ENCODE data around the gene LEFTY1.
"Not testable (repeated sequence)": the region's sequence is repeated elsewhere in the genome, so short reads cannot be mapped to it uniquely, and the experiment has no call there.

Gene LEFTY1

GRCh38 chr1:225888289-225888897 lies 553 bp downstream of the LEFTY1 start:
- Histone ChIP-seq H3K4me1 (no peaks in the 10 kb centered on the region; the same call in 1 of the 2 replicates), H3K9me3 (no peaks in the 10 kb centered on the region), H3K27me3 (ENCODE audit: low read depth) (no peaks in the 10 kb centered on the region), H3K4me3 (no peak overlapping the region), H3K36me3 (replicated peaks) (no peaks in the 10 kb centered on the region)
- DNase-seq (ENCODE audit: low spot score in 2 of 2), result no peak
- in situ Hi-C loops (cut with MboI; ENCODE audit: low sequenced_read_pairs), result no loop called here

- H3K27me3 ChIP-seq (ENCODE audit: low read depth); H3K36me3 ChIP-seq (replicated peaks); H3K4me3 ChIP-seq; in situ Hi-C loops (cut with MboI; ENCODE audit: low sequenced_read_pairs); DNase-seq (ENCODE audit: low spot score in 2 of 2); H3K4me1 ChIP-seq; H3K9me3 ChIP-seq: not testable (repeated sequence)
Observed at GRCh38 chr1:225887554-225888288, 1.2 kb downstream of the LEFTY1 start.

- Histone ChIP-seq H3K27me3 (ENCODE audit: low read depth) (no peaks in the 10 kb centered on the region), H3K36me3 (replicated peaks) (no peaks in the 10 kb centered on the region), H3K4me1 (no peaks in the 10 kb centered on the region; the same call in 1 of the 2 replicates), H3K9me3 (no peaks in the 10 kb centered on the region), H3K4me3 (no peak overlapping the region)
- no peak for DNase-seq (ENCODE audit: low spot score in 2 of 2)
- in situ Hi-C loops (cut with MboI; ENCODE audit: low sequenced_read_pairs), result no loop called here
Observed at GRCh38 chr1:225887030-225887314, 2.0 kb downstream of the LEFTY1 start.

GRCh38 chr1:225886159-225887029 lies 2.6 kb downstream of the LEFTY1 start:
- no peak for DNase-seq (ENCODE audit: low spot score in 2 of 2)
- in situ Hi-C loops (cut with MboI; ENCODE audit: low sequenced_read_pairs), result no loop called here
- Histone ChIP-seq H3K9me3 (no peaks in the 10 kb centered on the region), H3K4me1 (peaks cover 1% of the 10 kb centered on the region), H3K4me3 (no peak overlapping the region), H3K36me3 (replicated peaks) (no peaks in the 10 kb centered on the region), H3K27me3 (ENCODE audit: low read depth) (no peaks in the 10 kb centered on the region)

- in situ Hi-C loops (cut with MboI; ENCODE audit: low sequenced_read_pairs), result no loop called here
- no peaks in the 10 kb centered on the region for H3K27me3 ChIP-seq (ENCODE audit: low read depth)
Observed at GRCh38 chr1:225885336-225885735, 3.6 kb downstream of the LEFTY1 start.

GRCh38 chr1:225883616-225884265 lies 5.2 kb downstream of the LEFTY1 start:
- Histone ChIP-seq H3K36me3 (replicated peaks) (no peaks in the 10 kb centered on the region), H3K4me3 (no peak overlapping the region), H3K9me3 (no peaks in the 10 kb centered on the region), H3K27me3 (ENCODE audit: low read depth) (no peaks in the 10 kb centered on the region), H3K4me1 (peaks cover 12% of the 10 kb centered on the region)
- no peak for DNase-seq (ENCODE audit: low spot score in 2 of 2)
- in situ Hi-C loops (cut with MboI; ENCODE audit: low sequenced_read_pairs), result no loop called here

More at GRCh38 chr1:225885336-225885735, 3.6 kb downstream of the LEFTY1 start:
- Histone ChIP-seq H3K4me1 (peaks cover 11% of the 10 kb centered on the region), H3K36me3 (replicated peaks) (no peaks in the 10 kb centered on the region), H3K9me3 (no peaks in the 10 kb centered on the region), H3K4me3 (no peak overlapping the region)
- DNase-seq (ENCODE audit: low spot score in 2 of 2), result no peak

- peaks cover 12% of the 10 kb centered on the region for H3K4me1 ChIP-seq
- H3K36me3 ChIP-seq (replicated peaks), result peaks cover 1% of the 10 kb centered on the region; the same call in 1 of the 2 replicates
- no peaks in the 10 kb centered on the region for H3K9me3 ChIP-seq
- H3K27me3 ChIP-seq (ENCODE audit: low read depth), result no peaks in the 10 kb centered on the region
- in situ Hi-C loops (cut with MboI; ENCODE audit: low sequenced_read_pairs), result no loop called here
- peak overlapping the region; percentile 73 for H3K4me3 ChIP-seq
- DNase-seq (ENCODE audit: low spot score in 2 of 2), result peak; percentile 19 to 57
Observed at GRCh38 chr1:225882694-225883615, 6.0 kb downstream of the LEFTY1 start.

- in situ Hi-C loops (cut with MboI; ENCODE audit: low sequenced_read_pairs), result no loop called here
- H3K4me1 ChIP-seq, result peaks cover 12% of the 10 kb centered on the region
- H3K36me3 ChIP-seq (replicated peaks), result peaks cover 7% of the 10 kb centered on the region; the same call in 1 of the 2 replicates
- DNase-seq (ENCODE audit: low spot score in 2 of 2), result peak; percentile 91 to 95
- H3K27me3 ChIP-seq (ENCODE audit: low read depth), result no peaks in the 10 kb centered on the region
- peak within 1 kb of the TSS; percentile 73 for H3K4me3 ChIP-seq
- no peaks in the 10 kb centered on the region for H3K9me3 ChIP-seq
Observed at GRCh38 chr1:225881959-225882693, 6.8 kb downstream of the LEFTY1 start, which contains the start of gene TMEM63A. TSS of gene TMEM63A (minus strand) at chr1:225882380. CDS start at chr1:225877580, 4,800 bp downstream.

- Histone ChIP-seq H3K4me1 (peaks cover 12% of the 10 kb centered on the region), H3K27me3 (ENCODE audit: low read depth) (no peaks in the 10 kb centered on the region), H3K36me3 (replicated peaks) (peaks cover 10% of the 10 kb centered on the region), H3K9me3 (no peaks in the 10 kb centered on the region), H3K4me3 (peak overlapping the region; percentile 73)
- in situ Hi-C loops (cut with MboI; ENCODE audit: low sequenced_read_pairs), result no loop called here
- DNase-seq (ENCODE audit: low spot score in 2 of 2), result peak; percentile 56 to 60
Observed at GRCh38 chr1:225881081-225881958, 7.6 kb downstream of the LEFTY1 start.

- in situ Hi-C loops (cut with MboI; ENCODE audit: low sequenced_read_pairs), result no loop called here
- no peak overlapping the region for H3K4me3 ChIP-seq
Observed at GRCh38 chr1:225880636-225881035, 8.3 kb downstream of the LEFTY1 start.

GRCh38 chr1:225880222-225880588 lies 8.7 kb downstream of the LEFTY1 start:
- Histone ChIP-seq H3K36me3 (replicated peaks) (peaks cover 10% of the 10 kb centered on the region), H3K4me1 (peaks cover 12% of the 10 kb centered on the region), H3K9me3 (no peaks in the 10 kb centered on the region), H3K27me3 (ENCODE audit: low read depth) (no peaks in the 10 kb centered on the region), H3K4me3 (no peak overlapping the region)
- DNase-seq (ENCODE audit: low spot score in 2 of 2), result no peak
- in situ Hi-C loops (cut with MboI; ENCODE audit: low sequenced_read_pairs), result no loop called here

More at GRCh38 chr1:225880636-225881035, 8.3 kb downstream of the LEFTY1 start:
- DNase-seq (ENCODE audit: low spot score in 2 of 2), result no peak
- Histone ChIP-seq H3K27me3 (ENCODE audit: low read depth) (no peaks in the 10 kb centered on the region), H3K9me3 (no peaks in the 10 kb centered on the region), H3K4me1 (peaks cover 12% of the 10 kb centered on the region), H3K36me3 (replicated peaks) (peaks cover 10% of the 10 kb centered on the region)
